Testis (tissue), 3 donors: ENCODE measurements around the gene CFAP52. TPM values are rescaled to one million over a fixed set of nuclear protein-coding genes. Genes with fewer than 3 reads are reported as not detected.
"Not testable (repeated sequence)": the region's sequence is repeated elsewhere in the genome, so short reads cannot be mapped to it uniquely, and the experiment has no call there.

Experiments used
- DNase-seq: peaks from one replicate; pipeline ENCODE4 v3.0.0-alpha.2; 2019
- H3K27ac ChIP-seq, 2 donors: fragments of 200-600 bp; sonication (generic); one replicate each; pipeline ENCODE4 v1.5.1; 2019
- H3K27me3 ChIP-seq: fragments of 200-600 bp; sonication (generic); one replicate; pipeline ENCODE4 v1.5.1; 2019
- H3K36me3 ChIP-seq: fragments of 200-600 bp; sonication (generic); one replicate; pipeline ENCODE4 v1.5.1; 2017; ENCODE audit warnings: low read depth; ENCODE audit errors: missing control alignments
- H3K4me1 ChIP-seq: fragments of 200-600 bp; sonication (generic); one replicate; pipeline ENCODE4 v1.5.1; 2019
- H3K4me3 ChIP-seq, 2 donors: fragments of 200-600 bp; sonication (generic); one replicate each; pipeline ENCODE4 v1.5.1; 2017 to 2019
- H3K9me3 ChIP-seq: fragments of 200-600 bp; sonication (generic); one replicate; pipeline ENCODE4 v1.5.1; 2017
- CTCF ChIP-seq, 3 experiments: fragments of 450-650 bp in 2 of 3; fragments of 200-600 bp in 1 of 3; sonication (generic) in 1 of 3; IDR thresholded peaks; one replicate each; pipeline ENCODE4 v1.5.1; 2016 to 2019; ENCODE audit warnings: antibody characterized with exemption in 3 of 3, mild to moderate bottlenecking in 2 of 3, moderate library complexity in 1 of 3
- POLR2A ChIP-seq: fragments of 450-650 bp; IDR thresholded peaks from one replicate; pipeline ENCODE4 v1.6.1; 2017; ENCODE audit warnings: antibody characterized with exemption, mild to moderate bottlenecking, moderate library complexity
- WGBS, 2 donors: methylation state at CpG; one replicate each; pipeline ENCODE4 v1.1.5; 2018; 5-methylcytosine and 5-hydroxymethylcytosine counted together
- intact Hi-C: fragments of 100-400 bp; cut with DNase I; formaldehyde crosslinking; loops from one replicate; pipeline ENCODE4 v1.15.1; 2023; ENCODE audit warnings: low total_unique reads
- polyA plus RNA-seq: library from polyadenylated mRNA; stranded (reverse); fragments of 350-450 nt; fragmentation: Illumina TruSeq; extraction: RNeasy Lipid Tissue Mini Kit (QIAGEN cat#74804); gene quantifications from one replicate; pipeline ENCODE4 v1.2.3, GENCODE V29; 2014; ENCODE audit warnings: low read depth, low replicate concordance; ENCODE audit not compliant: insufficient read depth
- total RNA-seq, 2 donors: library from RNA; depleted of rRNA; stranded (reverse); fragments of >200 nt; gene quantifications; one replicate each; pipeline ENCODE4 v1.2.3, GENCODE V29; 2016

Gene CFAP52
- total and polyA plus RNA-seq, 3 donors from 2014 or later: 8.9 to 47.7 (median 19.5) TPM

- intact Hi-C loops: no loop called here
- H3K4me3 ChIP-seq: no peak overlapping the region
- WGBS, 2 donors: 29 to 31% methylated on average over 4 of the region's 4 CpGs
- no peaks in the 10 kb centered on the region for H3K36me3 ChIP-seq
- no peaks in the 10 kb centered on the region for H3K27me3 ChIP-seq
- DNase-seq: no peak
- TF ChIP-seq POLR2A (no peak), CTCF (IDR thresholded peaks at IDR 0.05) (no peak)
- H3K9me3 ChIP-seq: no peaks in the 10 kb centered on the region
- H3K27ac ChIP-seq: no peak overlapping the region
- H3K4me1 ChIP-seq: no peaks in the 10 kb centered on the region
Observed at GRCh38 chr17:9647014-9647413, 70.6 kb downstream of the CFAP52 start.

- no peaks in the 10 kb centered on the region for H3K27me3 ChIP-seq
- WGBS, 2 donors: 56% methylated on average over 3 of the region's 3 CpGs
Observed at GRCh38 chr17:9648521-9649110, 72.2 kb downstream of the CFAP52 start.

GRCh38 chr17:9658593-9659211 lies 82.3 kb downstream of the CFAP52 start:
- Histone ChIP-seq H3K9me3 (no peaks in the 10 kb centered on the region), H3K4me1 (no peaks in the 10 kb centered on the region), H3K27ac (no peak overlapping the region), H3K4me3 (no peak overlapping the region), H3K36me3 (no peaks in the 10 kb centered on the region), H3K27me3 (no peaks in the 10 kb centered on the region)
- 56 to 62% methylated on average over 4 of the region's 4 CpGs for WGBS, 2 donors
- intact Hi-C loops: no loop called here
- DNase-seq: no peak
- no peak for TF ChIP-seq POLR2A
- TF ChIP-seq CTCF (IDR thresholded peaks at IDR 0.05): no peak

More at GRCh38 chr17:9648521-9649110, 72.2 kb downstream of the CFAP52 start:
- no peaks in the 10 kb centered on the region for H3K4me1 ChIP-seq
- H3K9me3 ChIP-seq: no peaks in the 10 kb centered on the region
- no peaks in the 10 kb centered on the region for H3K36me3 ChIP-seq
- intact Hi-C loops: no loop called here
- no peak for TF ChIP-seq POLR2A
- TF ChIP-seq CTCF (IDR thresholded peaks at IDR 0.05): no peak
- H3K27ac ChIP-seq: no peak overlapping the region
- DNase-seq: no peak
- no peak overlapping the region for H3K4me3 ChIP-seq

- Histone ChIP-seq H3K4me3 (no peak overlapping the region), H3K4me1 (no peaks in the 10 kb centered on the region), H3K27ac (no peak overlapping the region), H3K27me3 (no peaks in the 10 kb centered on the region), H3K36me3 (no peaks in the 10 kb centered on the region), H3K9me3 (no peaks in the 10 kb centered on the region)
- TF ChIP-seq CTCF (IDR thresholded peaks at IDR 0.05) (no peak), POLR2A (no peak)
- WGBS, 2 donors: 91 to 94% methylated on average over 2 of the region's 2 CpGs
- no peak for DNase-seq
- intact Hi-C loops: no loop called here
Observed at GRCh38 chr17:9661027-9661426, 84.6 kb downstream of the CFAP52 start.

DNA sequence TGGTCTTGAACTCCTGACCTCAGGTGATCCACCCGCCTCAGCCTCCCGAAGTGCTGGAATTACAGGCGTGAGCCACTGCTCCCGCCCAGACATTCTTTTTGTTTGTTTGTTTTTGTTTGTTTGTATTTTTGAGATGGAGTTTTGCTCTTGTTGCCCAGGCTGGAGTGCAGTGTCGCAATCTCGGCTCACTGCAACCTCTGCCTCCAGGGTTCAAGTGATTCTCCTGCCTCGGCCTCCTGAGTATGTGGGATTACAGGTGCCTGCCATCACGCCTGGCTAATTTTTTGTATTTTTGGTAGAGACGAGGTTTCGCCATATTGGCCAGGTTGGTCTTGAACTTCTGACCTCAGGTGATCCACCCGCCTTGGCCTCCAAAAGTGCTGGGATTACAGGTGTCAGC lies 87.1 kb downstream of the CFAP52 start:
- H3K4me1 ChIP-seq, H3K27ac ChIP-seq, DNase-seq, intact Hi-C loops, H3K36me3 ChIP-seq, H3K9me3 ChIP-seq, H3K27me3 ChIP-seq, H3K4me3 ChIP-seq: not testable (repeated sequence)
- WGBS, 2 donors: 95% methylated on average over 11 of the region's 11 CpGs
